Breast epithelium (tissue), 3 donors: Measurements from ENCODE around the gene CCSAP.

Experiments used
- POLR2A ChIP-seq: fragments of 450-650 bp; IDR thresholded peaks from one replicate; pipeline ENCODE4 v1.6.1; 2016; ENCODE audit warnings: antibody characterized with exemption, mild to moderate bottlenecking, moderate library complexity
- POLR2AphosphoS5 ChIP-seq, 3 donors: sonication (generic); formaldehyde crosslinking; IDR thresholded peaks; one replicate each; pipeline ENCODE4 v1.6.1; 2017; ENCODE audit warnings: antibody characterized with exemption in 3 of 3
- TF ChIP-seq, protein P1 (sequence below), 3 donors: fragments of 450-650 bp; IDR thresholded peaks; one replicate each; pipeline ENCODE4 v1.5.1; 2016 to 2017; ENCODE audit warnings: antibody characterized with exemption in 3 of 3, mild to moderate bottlenecking in 3 of 3, moderate library complexity in 3 of 3

DNA sequence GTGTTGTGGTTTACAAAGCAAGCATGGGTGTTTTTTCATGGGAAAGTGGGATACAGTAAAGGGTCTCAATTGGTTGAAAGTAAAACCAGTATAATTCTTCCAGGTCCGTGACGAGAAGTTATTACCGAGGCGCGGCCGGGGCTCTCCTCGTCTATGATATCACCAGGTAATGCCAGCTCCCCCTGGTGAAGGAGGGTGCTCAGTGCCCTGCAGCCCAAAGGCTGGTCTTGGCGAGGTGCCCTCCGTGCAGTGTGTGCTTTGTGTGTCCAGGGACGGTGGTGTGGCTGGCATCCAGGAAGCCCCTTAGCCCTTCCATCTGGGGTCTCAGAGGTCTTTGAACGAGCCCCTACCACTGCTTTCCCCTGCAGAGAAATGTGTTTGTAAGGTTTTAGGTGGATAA is 47.1 kb downstream of the CCSAP start:
- TF ChIP-seq, protein P1, sequence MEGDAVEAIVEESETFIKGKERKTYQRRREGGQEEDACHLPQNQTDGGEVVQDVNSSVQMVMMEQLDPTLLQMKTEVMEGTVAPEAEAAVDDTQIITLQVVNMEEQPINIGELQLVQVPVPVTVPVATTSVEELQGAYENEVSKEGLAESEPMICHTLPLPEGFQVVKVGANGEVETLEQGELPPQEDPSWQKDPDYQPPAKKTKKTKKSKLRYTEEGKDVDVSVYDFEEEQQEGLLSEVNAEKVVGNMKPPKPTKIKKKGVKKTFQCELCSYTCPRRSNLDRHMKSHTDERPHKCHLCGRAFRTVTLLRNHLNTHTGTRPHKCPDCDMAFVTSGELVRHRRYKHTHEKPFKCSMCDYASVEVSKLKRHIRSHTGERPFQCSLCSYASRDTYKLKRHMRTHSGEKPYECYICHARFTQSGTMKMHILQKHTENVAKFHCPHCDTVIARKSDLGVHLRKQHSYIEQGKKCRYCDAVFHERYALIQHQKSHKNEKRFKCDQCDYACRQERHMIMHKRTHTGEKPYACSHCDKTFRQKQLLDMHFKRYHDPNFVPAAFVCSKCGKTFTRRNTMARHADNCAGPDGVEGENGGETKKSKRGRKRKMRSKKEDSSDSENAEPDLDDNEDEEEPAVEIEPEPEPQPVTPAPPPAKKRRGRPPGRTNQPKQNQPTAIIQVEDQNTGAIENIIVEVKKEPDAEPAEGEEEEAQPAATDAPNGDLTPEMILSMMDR (IDR thresholded peaks at IDR 0.05), result no peak
- TF ChIP-seq POLR2A (no peak), POLR2AphosphoS5 (IDR thresholded peaks at IDR 0.05) (no peak)
